GM18517 (cell line): Measurements from ENCODE around the gene FMNL2.

Source experiments
- ATAC-seq: cut with Tn5 transposase; IDR thresholded peaks from one replicate; pipeline ENCODE4 v1.9.1; 2021; ENCODE audit warnings: mild to moderate bottlenecking, moderate library complexity; ENCODE audit not compliant: unreplicated experiment

FMNL2 gene

DNA sequence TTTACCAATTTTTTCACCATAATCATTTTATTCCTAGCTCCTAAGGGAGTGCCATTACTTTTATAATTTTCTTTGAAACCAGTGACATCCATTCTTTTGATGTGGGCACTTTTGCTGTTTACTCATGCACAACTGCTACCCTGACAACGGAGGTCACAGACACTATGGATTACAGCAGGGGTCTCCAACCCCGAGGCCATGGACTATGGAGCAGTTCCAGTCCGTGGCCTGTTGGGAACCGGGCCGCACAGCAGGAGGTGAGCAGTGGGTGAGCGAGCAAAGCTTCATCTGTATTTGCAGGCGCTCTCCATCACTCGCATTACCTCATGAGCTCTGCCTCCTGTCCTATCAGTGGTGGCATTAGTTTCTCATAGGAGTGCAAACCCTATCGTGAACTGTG, 347.7 kb downstream of the FMNL2 start:
- no peak for ATAC-seq

- no peak for ATAC-seq
Measured at GRCh38 chr2:152683400-152683799, 348.4 kb downstream of the FMNL2 start.

- ATAC-seq: no peak
Measured at GRCh38 chr2:152686321-152686720, 351.3 kb downstream of the FMNL2 start.

GRCh38 chr2:152693033-152693432, 358.1 kb downstream of the FMNL2 start:
- peak; percentile 79 for ATAC-seq

DNA sequence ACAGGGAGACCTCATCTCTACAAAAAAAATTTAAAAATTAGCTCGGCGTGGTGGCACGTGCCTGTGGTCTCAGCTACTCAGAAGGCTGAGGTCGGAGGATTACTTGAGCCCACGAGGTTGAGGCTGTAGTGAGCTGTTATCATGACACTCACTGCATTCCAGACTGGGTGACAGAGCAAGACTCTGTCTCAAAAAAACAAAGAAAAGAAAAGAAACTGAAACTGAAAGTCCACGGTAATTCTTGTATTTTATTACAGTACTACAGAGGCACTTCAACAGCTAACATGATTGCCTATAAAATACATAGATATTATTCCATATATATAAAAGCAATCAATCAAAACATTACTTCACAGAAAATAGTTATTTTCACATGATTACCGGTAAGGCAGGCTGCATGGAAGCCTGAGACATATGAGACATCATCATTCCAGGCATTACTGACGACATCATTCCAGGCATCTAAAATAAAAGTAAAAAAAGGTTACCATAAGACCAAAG, 359.2 kb downstream of the FMNL2 start:
- peak; percentile 67 for ATAC-seq

DNA sequence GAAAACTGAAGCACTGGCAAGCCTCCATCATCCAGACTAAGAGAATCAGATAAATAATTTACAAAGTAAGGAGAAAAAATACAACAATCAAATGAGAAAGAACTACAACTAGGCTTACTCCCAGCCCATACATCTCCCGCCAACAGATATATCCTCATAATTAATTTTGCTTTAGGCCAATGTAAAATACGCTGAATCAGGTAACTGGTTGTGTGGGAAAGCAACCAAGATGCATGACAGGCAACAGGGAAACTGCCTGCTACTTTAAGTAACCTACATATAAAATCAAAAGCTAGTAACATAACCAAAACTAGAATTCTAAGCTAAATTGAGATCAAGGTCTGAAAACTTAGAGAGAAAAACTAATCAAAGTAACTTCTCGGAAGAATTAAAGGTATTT, 360.8 kb downstream of the FMNL2 start:
- ATAC-seq: no peak

DNA sequence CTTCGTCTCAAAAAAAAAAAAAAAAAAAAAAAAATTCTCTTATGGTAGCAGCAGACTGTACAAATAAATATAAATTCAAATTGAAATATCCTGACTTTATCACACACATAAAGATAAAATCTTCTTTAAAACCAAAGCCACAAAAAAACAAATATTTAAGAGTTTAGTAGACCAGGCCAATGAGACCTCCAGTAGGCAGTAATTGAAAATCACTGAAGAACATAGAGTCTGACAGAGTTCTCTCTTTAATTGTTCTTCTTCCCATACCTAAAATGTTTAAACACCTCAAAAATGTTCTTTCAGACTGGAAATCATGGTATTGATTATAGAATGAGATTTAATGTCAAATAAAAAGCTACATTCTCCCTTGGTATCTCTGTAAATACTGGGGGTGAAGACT, 361.5 kb downstream of the FMNL2 start:
- no peak for ATAC-seq
